Cardiac fibroblast (primary cell): ENCODE data around the gene AMHR2.

Experiments
- DNase-seq, 2 donors: peaks; one replicate each; pipeline versions ENCODE4 v3.0.0 to v3.0.0-alpha.2; 2010; ENCODE audit warnings: low read depth in 2 of 2
- H3K4me3 ChIP-seq, 2 donors: replicated peaks in 1 of 2; 1 replicate in 1 of 2; 2 replicates in 1 of 2; pipeline ENCODE4 v1.5.1; 2011; ENCODE audit warnings: low read depth in 2 of 2, low read length in 2 of 2, mild to moderate bottlenecking in 2 of 2, moderate library complexity in 1 of 2
- TF ChIP-seq, protein P1 (sequence below): IDR thresholded peaks from one replicate; pipeline ENCODE4 v1.5.1; 2011; ENCODE audit warnings: low read depth, mild to moderate bottlenecking, low read length, inconsistent platforms

The AMHR2 gene

DNA sequence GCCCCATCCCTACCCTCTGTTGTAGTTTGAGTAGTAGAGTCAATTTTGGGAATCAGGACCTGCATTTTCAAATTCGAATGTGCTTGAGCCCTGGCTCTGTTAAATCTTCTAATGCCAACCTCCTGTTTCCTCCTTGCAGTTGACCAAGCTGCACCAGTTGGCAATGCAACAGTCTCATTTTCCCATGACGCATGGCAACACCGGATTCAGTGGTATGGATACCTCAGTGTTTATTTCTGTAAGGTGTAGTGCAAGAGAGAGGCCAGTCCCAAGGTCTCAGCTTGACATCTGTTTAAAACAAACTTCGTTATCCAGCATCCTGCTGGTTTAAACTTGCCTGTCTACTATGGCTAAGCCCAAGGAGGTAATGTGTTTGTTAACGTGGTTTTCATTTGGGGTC lies 43.4 kb downstream of the AMHR2 start:
- TF ChIP-seq, protein P1, sequence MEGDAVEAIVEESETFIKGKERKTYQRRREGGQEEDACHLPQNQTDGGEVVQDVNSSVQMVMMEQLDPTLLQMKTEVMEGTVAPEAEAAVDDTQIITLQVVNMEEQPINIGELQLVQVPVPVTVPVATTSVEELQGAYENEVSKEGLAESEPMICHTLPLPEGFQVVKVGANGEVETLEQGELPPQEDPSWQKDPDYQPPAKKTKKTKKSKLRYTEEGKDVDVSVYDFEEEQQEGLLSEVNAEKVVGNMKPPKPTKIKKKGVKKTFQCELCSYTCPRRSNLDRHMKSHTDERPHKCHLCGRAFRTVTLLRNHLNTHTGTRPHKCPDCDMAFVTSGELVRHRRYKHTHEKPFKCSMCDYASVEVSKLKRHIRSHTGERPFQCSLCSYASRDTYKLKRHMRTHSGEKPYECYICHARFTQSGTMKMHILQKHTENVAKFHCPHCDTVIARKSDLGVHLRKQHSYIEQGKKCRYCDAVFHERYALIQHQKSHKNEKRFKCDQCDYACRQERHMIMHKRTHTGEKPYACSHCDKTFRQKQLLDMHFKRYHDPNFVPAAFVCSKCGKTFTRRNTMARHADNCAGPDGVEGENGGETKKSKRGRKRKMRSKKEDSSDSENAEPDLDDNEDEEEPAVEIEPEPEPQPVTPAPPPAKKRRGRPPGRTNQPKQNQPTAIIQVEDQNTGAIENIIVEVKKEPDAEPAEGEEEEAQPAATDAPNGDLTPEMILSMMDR: no peak
- no peak overlapping the region for H3K4me3 ChIP-seq
- no peak for DNase-seq

DNA sequence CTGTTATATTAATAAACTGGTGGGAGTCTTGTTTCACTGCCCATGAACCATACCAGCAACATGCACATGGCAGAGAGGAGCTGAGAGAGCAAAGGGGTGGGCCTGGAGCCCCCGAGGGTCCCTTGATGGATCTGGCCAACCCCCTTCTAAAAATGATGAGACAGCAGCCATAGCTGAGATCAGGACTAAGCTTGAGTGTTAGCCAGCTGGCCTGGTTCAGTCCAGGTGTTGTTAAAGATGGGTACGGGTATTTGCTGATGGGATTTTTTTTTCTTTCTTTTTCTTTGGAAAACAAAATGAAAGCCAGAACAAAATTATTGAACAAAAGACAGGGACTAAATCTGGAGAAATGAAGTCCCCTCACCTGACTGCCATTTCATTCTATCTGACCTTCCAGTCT lies 44.2 kb downstream of the AMHR2 start:
- TF ChIP-seq, protein P1: no peak
- no peak overlapping the region for H3K4me3 ChIP-seq
- DNase-seq: no peak

DNA sequence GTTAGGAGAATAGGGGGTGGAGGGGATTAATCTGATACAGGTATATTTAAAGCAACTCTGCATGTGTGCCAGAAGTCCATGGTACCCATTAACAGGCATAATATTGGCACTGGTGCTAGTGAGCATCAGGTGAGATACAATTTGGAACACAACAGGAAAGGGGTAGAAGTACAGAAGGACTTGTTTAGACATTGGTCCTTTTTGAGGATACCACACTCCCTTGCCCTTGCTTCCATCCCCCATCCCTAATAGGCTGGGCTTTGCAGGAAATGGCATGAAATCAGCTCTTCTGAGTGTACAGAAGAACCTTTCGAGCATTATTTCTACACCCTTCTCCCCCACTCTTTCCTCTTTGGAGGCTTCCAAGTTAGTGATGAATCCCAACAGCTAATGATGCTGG lies 44.6 kb downstream of the AMHR2 start:
- H3K4me3 ChIP-seq: no peak overlapping the region
- DNase-seq: no peak

DNA sequence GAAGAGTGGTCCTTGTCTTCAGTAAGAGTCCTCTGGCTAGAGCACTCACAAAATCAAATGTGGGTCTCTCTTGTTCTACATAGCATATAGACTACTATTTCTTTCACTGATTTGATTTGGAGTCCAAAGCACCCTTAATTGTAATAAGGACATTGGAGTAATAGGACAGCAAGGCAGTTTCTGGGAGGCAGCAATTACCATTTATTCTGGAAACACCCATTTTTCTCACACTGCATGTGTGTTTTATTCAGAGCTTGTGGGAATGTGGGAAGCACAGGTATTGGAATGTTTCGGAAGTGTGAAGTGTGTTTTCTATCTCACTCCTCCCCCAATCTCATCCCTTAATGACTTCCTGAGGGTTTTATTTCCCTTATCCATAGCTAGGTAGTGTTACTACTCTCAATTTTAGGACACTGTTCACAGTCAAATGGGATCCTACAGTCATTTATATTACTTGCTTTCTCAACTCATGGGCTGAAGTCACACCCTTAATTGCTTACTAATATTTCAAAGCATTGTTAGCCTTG lies 48.5 kb downstream of the AMHR2 start:
- no peak overlapping the region for H3K4me3 ChIP-seq
- DNase-seq: no peak
- TF ChIP-seq, protein P1: no peak

More for the DNA sequence above, 44.6 kb downstream of the AMHR2 start:
- TF ChIP-seq, protein P1: no peak

DNA sequence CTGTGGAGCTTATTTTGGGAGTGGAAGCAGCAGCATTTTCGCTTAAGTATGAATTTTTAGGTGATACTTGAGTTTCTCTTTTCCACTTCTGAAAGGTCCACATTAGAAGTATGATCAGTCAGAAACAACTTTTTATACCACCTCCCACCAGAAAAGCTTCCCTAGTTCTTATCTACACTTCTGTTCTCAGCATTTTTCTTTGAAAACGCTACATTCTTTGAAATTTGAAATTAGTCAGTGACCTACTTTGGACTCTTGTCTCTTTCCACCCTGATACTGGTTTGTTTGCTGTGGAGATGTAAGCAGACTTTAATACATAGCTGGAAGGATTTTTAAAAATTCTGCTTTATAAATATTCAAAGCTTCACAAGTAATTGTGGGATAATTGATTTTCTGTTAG lies 50.4 kb downstream of the AMHR2 start:
- TF ChIP-seq, protein P1: no peak
- no peak overlapping the region for H3K4me3 ChIP-seq
- DNase-seq: no peak

DNA sequence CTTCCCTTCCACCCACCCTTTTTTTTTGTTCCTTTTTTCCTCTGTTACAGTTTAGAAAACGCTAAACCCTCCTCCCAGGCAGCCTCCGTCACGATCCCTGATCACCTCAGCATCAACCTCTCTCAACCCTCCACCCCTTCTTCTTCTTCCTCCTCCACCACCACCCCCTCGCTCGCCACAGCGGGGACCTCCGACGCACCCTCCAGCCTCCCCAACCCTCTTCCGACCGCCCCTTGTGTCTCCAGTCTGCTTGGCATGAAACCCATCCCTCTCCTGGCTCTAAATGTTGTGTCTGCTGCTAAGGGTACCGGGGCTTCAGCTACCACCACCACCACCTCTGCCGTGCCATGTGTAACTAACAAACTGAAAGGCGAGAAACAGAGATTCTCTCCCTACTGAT lies 51.2 kb downstream of the AMHR2 start:
- H3K4me3 ChIP-seq: no peak overlapping the region
- no peak for DNase-seq
- TF ChIP-seq, protein P1: no peak

DNA sequence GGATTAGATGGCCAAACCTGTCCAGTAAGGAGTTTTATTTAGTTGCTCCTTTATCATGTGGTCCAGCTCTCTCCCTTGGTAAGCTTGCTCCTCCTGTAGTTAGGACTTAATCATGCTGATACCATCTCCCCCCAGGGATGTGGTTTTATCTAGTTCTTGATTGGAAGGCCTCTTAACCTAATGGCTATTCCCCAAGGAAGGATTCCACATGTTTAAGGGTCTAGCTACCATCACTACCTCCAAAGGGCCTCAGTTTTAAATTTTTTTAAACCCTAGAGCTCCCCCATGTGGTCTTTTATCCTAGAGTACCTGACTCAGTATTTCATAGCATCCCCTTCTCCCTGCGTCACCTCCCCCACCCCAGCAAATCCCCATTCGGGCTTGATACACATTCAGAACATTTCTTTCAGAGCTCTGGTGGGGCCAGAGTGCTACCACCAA lies 53.1 kb downstream of the AMHR2 start:
- TF ChIP-seq, protein P1: peak; percentile 28
- peak; percentile 43 to 52 for DNase-seq
- no peak overlapping the region for H3K4me3 ChIP-seq
